8988T (cell line): Measurements from ENCODE around the gene PLEKHA7.
"Not testable (repeated sequence)": the region's sequence is repeated elsewhere in the genome, so short reads cannot be mapped to it uniquely, and the experiment has no call there.

Source experiments
- DNase-seq: peaks from one replicate; pipeline ENCODE4 v3.0.0; 2011

PLEKHA7 gene

DNA sequence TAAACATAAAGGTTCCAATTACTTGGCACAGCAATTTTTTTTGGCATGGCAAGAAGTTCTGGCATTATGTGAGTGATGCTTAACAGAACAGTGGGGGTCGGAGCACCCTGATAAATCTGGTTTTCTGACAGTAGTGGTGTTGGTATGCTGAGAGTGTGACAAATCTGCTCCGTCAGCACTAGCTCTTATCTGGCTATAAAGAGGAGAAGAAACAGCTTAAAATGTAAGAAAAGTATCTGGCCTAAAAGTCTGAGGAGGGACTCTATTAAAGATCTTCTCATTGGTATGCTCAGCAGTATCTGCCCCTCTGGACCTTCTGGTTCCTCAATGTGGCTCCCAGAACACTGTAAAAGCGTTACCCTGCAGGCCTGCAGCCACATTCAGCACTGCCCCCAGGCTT lies 137.4 kb downstream of the PLEKHA7 start:
- no peak for DNase-seq

DNA sequence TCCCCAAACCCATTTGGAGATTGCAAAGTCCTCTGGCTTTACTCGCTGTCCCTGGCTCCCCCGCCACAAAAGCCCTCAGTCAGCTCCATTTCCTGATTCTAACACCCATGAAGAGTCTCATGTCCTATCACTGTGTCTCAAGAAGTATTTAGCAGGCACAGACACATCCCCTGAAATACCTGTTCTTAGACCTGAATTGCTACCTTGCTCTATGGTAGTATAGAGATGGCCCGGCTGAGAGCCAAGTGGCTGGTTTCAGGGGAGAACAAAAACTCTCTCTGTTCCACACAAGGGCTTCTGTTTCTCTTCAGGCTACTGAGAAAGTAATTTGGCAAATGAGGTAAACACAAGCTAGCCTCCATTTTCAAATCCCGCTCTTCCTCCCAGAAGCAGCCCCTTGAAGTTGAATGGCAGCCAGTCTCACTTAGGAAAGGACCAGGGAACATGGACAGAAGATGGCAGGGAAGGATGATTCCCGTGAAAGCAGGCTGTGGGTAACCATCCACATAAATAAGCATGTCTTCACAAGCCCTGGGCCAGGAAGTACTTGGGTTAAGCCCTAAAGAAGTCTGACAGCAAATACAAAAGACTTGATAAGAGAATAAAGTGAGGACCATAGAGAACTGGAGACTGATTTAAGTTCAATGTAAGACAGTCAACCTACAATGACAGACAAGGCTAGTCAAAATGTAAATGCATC lies 138.0 kb downstream of the PLEKHA7 start:
- DNase-seq = no peak

DNA sequence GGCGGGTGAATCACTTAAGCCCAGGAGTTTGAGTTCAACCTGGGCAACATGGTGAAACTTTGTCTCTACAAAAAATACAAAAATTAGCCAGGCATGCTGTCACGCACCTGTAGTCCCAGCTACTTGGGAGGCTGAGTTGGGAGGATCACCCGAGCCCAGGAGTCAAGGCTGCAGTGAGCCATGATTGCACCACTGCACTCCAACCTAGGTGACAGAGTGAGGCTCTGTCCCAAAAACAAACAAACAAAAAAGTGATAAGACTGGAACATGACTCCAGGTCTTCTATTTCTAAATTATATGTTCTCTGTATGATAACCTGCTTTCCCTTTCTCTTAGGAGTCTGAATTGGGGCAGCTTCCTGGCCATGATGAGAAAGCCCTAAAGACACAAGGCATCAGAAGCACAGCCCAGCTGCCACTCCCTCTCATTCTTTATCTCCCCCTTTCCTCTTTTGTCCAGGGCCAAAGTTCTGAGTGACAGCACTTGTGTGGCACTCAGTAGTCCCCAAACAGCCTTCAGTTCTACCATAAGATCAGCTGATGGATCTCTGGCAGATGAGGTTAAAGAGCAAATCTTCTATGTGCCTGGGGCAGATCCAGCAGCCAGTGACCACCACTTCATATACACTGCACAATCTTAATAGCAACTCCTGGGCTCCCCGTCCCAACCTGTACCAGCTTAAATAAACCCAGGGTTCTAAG lies 139.8 kb downstream of the PLEKHA7 start:
- no peak for DNase-seq

DNA sequence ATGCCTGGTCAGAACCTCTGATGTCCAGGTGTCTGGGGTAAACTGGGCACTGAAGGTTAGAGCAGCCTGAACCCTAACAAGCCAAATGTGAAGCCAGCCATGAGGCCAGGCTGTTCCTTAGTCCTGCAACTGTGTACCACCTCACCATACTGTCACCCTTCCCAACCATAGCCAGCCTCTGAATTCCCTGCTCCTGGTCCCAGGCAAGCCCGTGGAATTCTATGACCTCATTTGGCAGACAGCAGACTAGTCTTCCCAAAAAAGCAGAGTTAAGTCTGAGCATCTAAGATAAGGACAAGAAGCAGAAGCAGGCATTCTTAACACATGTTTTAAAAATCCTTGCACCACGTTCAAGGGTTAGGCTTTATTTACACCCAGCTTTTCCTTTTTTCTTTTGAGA lies 140.9 kb downstream of the PLEKHA7 start:
- DNase-seq = no peak

DNA sequence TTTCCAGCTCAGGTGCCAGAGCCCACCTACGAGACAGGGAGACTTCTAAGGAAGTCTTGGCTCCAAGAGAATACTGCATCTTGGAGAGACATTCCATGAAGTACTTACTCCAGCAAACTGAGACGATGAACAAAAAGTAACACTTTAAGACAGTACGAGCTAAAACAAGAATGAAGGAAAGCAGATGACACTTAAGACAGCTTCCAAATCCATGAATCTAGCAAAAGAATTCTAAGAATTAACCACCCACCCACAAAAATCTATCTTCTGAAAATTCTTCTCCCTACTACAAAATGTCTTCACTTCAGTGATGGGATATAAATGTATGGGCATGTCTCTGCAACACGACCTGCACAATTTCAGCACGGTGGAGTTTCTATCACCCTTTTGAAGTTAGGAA lies 142.8 kb downstream of the PLEKHA7 start:
- DNase-seq = no peak

DNA sequence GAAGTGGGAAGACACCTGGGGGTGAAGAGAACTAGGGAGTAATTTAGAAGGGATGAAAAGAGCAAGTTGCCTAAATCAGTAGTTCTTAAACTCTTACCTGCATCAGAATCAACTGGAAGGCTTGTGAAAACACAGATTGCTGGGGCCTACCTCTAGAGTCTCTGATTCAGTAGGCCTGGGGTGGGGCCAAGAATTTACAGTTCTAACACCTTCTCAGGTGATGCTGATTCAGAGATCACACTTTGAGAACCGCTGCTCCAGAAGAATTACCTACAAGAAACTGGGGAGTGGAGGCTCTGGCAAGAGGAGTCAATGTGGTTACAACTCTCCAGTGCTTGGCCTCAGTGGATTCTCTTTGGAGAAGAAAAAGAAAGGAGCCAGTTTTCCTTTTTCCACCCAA lies 147.1 kb downstream of the PLEKHA7 start:
- no peak for DNase-seq

DNA sequence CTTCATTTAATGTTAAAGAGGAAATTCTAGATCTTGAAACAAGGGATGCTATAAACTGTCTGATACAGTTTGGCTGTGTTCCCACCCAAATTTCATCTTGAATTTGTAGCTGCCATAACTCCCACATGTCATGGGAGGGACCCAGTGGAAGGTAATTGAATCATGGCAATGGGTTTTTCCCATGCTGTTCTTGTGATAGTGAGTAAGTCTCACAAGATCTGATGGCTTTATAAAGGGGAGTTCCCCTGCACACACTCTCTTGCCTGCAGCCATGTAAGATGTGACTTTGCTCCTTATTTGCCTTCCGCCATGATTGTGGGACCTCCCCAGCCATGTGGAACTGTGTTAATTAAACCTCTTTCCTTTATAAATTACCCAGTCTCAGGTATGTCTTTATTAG lies 149.8 kb downstream of the PLEKHA7 start:
- DNase-seq = not testable (repeated sequence)

DNA sequence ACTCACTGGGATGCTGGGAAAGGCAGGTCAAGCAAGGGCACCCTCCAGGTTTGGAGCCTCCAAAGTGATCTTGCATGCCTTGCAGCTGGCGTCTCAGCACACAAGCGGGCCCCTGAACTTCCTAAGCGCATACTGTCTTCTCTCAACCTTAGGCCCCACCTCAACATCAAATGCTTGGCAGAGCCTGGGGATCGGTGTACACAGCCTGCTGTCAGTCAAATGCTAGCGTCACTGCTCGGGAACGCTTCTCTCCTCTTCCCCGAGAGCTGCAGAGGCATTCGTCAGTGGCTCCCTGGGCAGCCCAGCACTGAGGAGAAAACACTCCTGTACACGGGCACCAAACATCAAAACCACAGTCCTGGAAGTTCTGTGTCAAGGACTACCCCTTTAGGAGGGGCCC lies 150.8 kb downstream of the PLEKHA7 start:
- no peak for DNase-seq

DNA sequence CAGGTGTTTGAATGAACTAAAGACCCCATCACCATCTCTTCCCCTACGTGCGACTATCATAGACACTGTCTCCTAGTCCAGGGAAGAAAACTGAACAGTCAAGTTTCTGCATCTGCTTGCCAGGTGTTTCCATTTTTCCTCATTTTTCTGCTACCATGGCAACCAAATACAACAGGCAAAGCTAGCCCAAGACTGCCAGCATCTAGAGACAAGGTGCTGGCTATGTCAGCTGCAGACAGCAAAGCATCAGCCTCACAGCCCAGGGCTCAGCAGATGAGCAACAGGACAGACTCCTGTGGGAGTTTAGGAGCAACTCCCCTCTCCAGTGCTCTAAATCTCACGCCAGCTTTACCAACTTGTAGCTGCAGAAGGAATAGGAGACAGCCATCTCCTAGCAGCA lies 151.5 kb downstream of the PLEKHA7 start:
- DNase-seq = no peak

DNA sequence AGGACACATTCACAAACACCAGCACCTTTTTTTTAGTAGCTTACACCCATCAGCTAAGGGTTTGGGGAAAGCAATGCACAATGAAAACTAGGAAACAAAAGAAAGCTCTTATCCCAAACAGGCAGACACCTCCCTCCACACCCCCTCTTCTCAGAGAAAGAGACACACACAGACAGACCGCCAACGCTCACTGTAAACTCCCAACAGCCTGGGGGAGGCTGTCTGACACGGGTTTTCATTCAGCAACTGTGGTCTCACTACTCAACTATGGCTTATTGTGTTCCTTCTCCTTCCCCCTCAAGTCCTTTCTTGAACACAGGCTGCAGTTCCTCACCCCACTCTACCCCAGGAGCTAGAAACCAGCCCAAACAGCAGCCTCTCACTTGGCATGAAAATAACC lies 152.4 kb downstream of the PLEKHA7 start:
- no peak for DNase-seq

DNA sequence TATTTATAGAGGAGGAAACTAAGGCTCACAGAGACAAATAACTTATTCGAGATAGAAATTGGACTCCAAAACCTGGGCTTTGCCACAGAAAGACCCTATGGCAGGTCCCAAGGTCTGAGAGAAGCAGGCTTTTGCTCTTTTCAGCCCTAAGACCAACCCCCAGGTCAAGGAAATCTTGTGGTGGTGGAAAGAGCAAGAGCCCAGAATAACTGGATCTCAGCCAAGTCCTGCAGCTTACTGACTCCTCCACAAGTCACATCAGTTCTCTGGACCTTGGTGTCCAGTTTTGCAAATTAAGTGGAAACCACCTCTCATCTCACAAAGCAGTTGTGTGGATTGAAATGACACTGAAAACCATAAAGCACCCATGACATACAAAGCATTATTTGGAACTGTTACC lies 153.6 kb downstream of the PLEKHA7 start:
- no peak for DNase-seq

DNA sequence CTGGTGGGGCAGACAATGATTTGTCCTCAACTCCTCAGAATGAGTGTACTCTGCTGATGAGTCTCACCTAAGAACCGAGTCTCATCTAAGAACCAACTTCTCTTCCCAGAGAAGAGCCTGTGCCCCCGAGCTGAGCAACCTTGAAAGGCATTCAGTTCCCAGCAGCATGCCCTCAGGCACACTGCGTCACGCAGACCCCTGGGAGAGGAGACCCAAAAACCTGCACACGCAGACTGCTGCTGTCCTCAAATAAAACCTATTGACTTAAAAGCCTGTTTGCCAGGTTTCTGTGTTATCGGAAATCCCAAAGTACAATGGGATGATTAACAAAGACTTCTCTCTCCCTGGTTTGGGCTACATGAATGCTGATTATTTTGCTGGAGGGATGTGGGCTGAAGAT lies 154.6 kb downstream of the PLEKHA7 start:
- no peak for DNase-seq

DNA sequence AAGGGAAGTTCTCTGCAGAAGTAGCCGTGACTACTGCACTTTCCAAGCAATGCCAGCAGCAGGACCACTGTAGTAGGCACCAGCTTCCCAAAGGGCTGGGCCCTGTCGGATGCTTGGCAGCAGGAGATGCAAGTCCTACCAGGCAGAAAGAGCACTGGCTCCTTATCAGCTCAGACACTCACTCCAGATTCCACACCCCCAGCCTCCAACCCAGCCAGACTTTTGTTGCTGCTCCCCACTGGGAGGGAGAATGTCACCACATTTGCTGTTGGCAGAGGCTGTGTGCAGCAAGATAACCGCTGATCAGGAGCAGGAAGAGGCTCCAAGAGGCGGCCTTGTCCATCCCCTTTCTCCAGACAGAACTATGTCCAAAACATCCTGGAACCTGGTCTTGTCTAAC lies 157.0 kb downstream of the PLEKHA7 start:
- DNase-seq = no peak

DNA sequence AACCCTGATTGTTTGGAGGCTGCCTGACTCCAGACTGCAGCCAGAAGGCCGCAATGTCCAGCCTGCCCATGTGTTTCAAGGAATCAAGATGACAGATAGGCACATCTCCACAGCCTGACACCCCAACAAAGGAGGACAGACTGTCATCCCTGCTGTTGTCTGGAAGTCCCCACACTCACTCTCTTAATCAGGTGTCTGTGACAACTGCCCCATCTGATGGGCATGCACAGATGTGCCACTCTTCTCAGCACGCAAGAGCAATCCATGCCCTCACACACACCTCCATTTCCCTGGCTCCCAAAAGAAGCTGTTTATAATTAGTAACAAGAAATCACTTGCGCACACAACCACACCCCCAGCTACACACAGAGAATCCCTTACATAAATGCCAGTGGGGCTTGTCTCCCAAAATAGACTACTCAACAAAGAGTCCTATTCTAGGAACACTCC lies 158.2 kb downstream of the PLEKHA7 start:
- no peak for DNase-seq

DNA sequence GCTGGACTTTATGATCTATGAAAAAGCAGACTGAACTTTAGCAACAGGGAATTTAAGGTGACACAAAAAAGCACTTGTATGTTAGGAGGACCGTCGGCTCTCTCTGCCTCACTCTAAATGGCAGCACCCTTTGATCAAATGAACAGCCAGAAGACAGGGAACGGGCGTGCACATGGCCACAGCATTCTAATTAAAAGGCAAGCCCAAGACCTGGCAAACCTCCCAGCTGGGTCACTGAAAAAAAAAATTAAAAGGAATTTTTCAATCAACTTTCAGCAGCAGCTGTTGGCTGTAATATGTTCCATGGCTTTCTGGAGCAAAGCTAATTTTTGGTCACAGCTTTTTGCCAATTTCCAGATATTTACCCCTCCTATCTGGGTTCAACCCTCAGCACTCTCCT lies 159.2 kb downstream of the PLEKHA7 start:
- no peak for DNase-seq

DNA sequence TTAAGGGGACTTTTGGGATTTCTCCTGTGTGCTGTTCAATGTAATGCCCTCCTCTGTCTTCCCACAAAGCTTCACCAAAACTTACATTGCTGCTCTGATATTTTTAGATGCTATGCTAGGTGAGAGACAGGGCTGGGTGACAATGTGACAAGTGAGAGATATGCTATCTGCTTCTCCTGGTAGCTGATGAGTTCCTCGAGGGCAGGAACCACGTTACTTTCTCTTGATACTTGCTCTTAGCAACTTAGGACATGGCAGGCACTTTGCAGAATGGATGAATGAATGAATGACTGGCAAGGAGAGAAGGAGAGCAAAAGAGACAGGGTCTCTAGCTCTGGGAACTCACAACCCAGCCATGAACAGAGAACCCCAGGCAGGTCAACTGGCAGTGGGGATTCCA lies 160.4 kb downstream of the PLEKHA7 start:
- no peak for DNase-seq

DNA sequence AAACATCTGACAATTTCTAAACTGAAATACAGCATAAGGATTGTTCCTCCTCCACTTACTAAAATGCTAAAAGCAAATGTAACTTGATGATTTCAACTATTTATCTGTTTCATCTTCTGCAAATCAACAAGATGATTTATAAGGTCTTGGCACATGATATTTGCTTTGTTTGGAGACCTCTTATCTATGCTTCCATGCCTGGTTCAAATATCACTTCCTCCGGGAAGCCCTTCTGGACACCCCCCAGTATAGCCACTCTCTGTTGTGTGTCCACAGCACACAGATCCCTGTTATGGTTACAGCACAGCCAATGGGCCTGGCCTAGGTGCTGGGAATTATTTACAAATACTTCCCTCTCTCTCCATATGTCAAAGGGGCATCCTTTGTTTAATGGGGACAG lies 160.9 kb downstream of the PLEKHA7 start:
- DNase-seq = no peak

DNA sequence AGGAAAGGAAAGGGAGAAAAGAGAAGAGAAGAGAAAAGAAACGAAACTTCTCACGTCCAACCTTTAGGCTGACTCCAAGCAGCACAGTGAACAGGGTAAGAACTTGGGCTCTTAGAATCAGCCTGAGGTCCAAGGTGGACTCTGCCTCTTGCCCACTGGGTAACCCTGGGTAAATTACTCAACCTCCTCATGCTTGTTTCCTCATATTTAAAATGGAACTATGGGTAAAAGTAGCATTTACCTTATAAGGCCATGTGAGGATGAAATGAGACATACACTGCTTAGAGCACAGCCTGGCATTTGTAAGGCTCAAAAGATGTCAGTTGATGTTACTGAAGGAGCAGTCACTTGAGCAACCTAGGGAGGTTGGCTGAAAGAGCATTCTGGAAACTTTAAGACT lies 167.9 kb downstream of the PLEKHA7 start:
- no peak for DNase-seq

DNA sequence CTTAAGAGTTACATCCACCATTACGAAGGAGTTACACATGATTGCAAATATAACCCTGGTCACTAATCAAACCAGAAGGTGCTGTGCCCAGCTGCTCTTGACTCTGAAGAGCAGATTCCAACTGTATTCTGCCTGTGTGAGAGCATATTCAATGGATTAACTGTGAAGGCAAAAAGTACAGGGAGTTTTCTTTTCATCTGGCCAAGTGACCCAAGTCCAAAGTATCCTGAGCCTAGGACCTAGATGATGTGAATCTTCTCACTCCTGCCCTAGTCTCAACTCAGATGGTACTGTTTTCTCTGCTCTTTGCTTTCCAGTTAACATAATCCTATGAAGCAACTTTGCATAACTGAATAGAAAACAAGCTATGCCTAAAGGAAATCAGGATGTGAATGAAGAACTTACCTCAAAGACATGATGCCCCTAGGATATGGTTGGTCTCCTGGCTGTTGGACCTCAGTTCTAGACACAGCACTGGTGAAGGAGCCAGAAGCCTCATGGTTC lies 169.9 kb downstream of the PLEKHA7 start:
- DNase-seq = no peak

DNA sequence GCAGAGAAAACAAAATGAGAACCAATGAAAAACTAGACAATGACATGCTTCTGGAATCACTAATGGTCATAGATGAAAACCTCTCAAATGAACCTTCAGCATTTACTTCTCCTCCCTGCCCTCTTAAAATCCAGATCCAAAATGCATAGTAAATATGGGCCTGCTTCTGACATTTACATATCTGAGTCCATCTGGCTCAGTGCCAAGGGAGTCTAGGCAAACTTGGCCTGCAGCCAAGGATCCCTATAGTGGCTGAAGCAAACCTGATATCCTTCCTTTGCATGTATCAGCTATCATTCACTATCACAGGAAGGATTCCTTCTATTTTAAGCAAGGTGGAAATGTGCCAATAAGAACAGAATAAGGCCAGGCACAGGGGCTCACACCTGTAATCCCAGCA lies 170.9 kb downstream of the PLEKHA7 start:
- no peak for DNase-seq

DNA sequence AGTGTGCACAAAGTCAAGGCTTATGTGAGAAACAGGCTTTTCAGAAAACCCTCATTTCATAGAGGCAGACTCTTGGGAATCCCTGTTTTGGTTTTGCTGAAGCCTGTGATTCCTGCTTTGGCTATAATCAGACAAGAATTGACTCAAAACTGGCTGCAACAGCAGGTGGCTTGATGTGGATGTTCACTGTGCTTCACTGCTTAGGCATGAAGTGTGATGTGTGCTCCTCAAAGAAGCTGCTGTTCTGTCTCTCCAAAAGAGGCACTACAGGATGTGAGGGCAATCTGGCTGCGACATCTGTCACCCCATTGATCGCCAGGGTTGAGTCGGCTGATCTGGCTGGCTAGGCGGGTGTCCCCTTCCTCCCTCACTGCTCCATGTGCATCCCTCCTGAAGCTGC lies 172.2 kb downstream of the PLEKHA7 start:
- DNase-seq = no peak

DNA sequence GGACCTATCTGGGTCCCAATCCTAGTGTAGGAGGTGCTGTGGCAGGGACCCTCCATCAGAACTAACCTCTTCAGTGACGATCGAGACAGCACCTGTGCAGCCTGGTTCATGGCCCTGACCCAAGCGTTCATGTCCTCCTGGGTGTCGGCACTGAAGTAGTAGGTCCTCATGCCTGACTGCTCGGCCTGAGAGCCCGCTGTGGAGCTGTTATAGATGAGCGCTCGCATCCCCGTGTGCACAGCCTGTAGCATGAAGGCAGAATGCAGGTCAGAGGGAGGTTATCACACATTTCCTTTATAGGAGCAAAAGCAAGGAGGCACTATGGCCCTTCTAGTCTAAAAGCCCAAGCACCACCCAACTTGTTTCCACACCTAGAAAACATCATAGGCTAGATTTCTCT lies 172.7 kb downstream of the PLEKHA7 start:
- no peak for DNase-seq

DNA sequence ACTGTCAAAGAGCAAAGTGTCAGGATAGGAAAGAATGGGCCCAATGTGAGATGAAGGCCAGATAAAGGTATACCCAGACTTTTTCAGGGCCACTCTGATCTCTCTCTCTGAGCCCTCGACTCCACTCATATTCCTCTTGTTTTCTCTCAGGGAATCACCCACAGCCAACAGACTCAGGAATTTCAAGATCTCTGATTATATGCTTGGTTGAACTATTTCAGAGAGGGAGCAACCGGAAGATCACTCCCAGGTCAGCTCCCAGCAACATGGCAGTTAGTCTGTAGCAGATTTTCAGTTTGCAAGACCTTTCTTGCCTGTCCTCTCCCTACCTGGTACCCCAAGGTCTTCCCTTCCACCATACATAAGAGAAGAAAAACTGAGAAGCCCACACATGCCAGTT lies 173.3 kb downstream of the PLEKHA7 start:
- no peak for DNase-seq

DNA sequence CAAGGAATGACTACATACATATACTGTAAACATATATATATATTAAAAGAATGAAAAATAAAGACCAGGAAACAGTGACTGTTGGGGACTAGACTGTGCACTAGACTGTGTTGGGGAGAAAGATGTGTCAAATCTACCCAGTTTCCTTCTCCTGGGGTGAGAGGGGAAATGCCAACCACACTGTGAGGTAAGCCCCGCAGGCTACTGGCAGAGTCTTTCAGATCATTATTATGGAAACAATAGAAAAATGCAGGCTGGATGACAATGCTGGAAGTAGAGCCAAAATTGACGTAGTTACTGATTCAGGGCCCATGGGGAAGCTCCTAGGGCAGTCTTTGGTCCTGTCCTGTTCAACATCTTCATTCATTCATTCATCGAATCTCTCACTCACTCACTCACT lies 174.4 kb downstream of the PLEKHA7 start:
- DNase-seq = no peak

DNA sequence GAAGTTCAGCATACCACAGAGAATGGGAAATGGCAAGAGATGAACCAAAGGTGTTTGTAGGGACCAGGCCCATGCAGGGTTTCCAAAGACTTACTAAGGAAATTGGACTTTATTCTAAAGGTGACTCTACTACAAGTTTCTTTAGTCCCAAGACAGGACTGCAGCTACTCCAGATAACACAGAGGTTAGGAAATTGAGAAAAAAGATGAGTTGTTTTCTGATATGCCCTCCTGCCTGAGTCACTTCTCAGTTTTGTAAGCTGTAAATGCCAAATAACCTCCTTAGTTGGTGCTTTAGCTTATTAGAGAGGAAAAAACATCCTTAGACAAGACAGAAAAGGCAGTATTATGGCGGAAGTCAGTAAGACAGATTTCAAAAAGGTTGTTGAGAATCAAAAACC lies 179.8 kb downstream of the PLEKHA7 start:
- DNase-seq = no peak
